Astrocyte of the cerebellum (primary cell): ENCODE results near the gene ZBED1.

ENCODE experiments used
- DNase-seq: peaks from one replicate; pipeline ENCODE4 v3.0.0-alpha.2; 2011; ENCODE audit warnings: low read depth
- H3K4me3 ChIP-seq: 2 replicates; pipeline ENCODE4 v1.5.1; 2011; ENCODE audit warnings: mild to moderate bottlenecking, low read depth, low read length, moderate library complexity
- in situ Hi-C: cut with HindIII; loops from 2 replicates; pipeline ENCODE4 v1.10.0; 2017; ENCODE audit warnings: low sequenced_read_pairs
- TF ChIP-seq, protein P1 (sequence below): IDR thresholded peaks from 2 replicates; pipeline ENCODE4 v1.5.1; 2012; ENCODE audit warnings: low read length, low read depth, moderate library complexity, mild to moderate bottlenecking; ENCODE audit errors: missing control alignments

Gene ZBED1

GRCh38 chrX:2446815-2447214 lies 54.0 kb downstream of the ZBED1 start:
- in situ Hi-C loops, result no loop called here
- no peak overlapping the region for H3K4me3 ChIP-seq
- TF ChIP-seq, protein P1, sequence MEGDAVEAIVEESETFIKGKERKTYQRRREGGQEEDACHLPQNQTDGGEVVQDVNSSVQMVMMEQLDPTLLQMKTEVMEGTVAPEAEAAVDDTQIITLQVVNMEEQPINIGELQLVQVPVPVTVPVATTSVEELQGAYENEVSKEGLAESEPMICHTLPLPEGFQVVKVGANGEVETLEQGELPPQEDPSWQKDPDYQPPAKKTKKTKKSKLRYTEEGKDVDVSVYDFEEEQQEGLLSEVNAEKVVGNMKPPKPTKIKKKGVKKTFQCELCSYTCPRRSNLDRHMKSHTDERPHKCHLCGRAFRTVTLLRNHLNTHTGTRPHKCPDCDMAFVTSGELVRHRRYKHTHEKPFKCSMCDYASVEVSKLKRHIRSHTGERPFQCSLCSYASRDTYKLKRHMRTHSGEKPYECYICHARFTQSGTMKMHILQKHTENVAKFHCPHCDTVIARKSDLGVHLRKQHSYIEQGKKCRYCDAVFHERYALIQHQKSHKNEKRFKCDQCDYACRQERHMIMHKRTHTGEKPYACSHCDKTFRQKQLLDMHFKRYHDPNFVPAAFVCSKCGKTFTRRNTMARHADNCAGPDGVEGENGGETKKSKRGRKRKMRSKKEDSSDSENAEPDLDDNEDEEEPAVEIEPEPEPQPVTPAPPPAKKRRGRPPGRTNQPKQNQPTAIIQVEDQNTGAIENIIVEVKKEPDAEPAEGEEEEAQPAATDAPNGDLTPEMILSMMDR, result no peak
- DNase-seq, result no peak

DNA sequence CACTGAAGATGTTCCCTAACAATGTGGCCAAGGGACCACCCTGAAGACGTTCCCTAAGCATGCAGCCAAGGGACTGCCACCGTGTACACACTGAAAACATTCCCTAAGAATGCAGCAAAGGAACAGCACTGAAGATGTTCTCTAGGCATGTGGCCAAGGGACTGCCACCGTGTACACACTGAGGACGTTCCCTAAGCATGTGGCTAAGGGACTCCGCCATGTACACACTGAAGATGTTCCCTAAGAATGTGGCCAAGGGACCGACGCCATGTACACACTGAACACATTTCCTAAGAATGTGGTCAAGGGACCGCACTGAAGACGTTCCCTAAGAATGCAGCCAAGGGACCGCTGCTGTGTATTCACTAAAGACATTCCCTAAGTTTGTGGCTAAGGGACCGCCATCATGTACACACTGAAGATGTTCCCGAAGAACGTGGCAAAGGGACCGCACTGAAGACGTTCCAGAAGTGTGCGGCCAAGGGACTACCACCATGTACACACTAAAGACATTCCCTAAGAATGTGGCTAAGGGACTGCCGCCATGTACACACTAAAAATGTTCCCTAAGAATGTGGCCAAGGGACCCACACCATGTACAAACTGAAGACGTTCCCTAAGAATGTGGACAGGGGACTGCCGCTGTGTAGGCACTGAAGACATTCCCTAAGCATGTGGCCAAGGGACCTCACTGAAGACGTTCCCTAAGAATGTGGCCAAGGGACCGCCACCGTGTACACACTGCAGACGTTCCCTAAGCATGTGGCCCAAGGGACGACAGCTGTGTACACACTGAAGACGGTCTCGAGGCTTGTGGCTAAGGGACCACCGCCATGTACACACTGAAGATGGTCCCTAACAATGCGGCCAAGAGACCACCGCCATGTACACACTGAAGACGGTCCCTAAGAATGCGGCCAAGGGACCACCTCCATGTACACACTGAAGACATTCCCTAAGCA lies 54.8 kb downstream of the ZBED1 start:
- no peak for DNase-seq
- in situ Hi-C loops, result no loop called here
- TF ChIP-seq, protein P1, result no peak

DNA sequence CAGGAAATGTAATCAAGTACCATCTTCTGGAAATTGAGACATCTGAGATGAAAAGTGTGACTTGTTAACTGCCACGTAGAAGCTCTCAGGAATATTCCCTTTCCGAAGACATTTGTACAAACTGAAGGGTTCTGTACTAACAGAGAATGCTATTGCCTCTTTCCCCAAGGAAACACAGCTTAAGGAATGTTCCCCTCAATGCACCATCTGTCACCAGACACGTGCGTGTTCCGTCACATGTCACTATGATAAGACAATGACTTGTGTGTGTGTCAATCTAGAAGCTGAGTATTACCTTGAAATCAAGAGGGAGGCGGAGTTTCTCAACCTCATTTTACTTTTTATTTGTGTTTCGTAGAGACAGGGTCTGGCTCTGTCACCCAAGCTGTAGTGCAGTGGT lies 58.1 kb downstream of the ZBED1 start:
- in situ Hi-C loops, result no loop called here
- H3K4me3 ChIP-seq, result no peak overlapping the region
- no peak for DNase-seq
- TF ChIP-seq, protein P1, result no peak

More for the DNA sequence above, 54.8 kb downstream of the ZBED1 start:
- no peak overlapping the region for H3K4me3 ChIP-seq

DNA sequence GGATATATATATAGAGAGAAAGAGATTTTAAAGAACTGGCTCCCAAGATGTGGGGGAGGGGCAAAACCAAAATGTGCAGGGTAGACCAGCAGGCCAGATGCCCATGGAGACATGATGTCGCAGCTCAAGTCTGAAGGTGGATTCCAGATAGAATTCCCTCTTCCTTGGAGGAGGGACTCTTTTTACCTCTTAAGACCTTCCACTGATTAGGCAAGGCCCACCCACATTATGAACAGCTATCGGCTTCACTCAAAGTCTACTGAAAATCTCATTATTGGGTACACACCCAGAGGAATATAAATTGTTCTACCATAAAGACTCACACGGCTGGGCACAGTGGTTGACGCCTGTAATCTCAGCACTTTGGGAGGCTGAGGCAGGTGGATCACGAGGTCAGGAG lies 59.3 kb downstream of the ZBED1 start:
- in situ Hi-C loops, result no loop called here
- no peak for DNase-seq
- H3K4me3 ChIP-seq, result no peak overlapping the region
- TF ChIP-seq, protein P1, result no peak

- TF ChIP-seq, protein P1, result no peak
- H3K4me3 ChIP-seq, result no peak overlapping the region
- DNase-seq, result no peak
- in situ Hi-C loops, result no loop called here
Measured at GRCh38 chrX:2439613-2440012, 61.2 kb downstream of the ZBED1 start.
